ENCODE data around the gene NDUFV1.
"Not testable (repeated sequence)": the region's sequence is repeated elsewhere in the genome, so short reads cannot be mapped to it uniquely, and the experiment has no call there.

The NDUFV1 gene

DNA sequence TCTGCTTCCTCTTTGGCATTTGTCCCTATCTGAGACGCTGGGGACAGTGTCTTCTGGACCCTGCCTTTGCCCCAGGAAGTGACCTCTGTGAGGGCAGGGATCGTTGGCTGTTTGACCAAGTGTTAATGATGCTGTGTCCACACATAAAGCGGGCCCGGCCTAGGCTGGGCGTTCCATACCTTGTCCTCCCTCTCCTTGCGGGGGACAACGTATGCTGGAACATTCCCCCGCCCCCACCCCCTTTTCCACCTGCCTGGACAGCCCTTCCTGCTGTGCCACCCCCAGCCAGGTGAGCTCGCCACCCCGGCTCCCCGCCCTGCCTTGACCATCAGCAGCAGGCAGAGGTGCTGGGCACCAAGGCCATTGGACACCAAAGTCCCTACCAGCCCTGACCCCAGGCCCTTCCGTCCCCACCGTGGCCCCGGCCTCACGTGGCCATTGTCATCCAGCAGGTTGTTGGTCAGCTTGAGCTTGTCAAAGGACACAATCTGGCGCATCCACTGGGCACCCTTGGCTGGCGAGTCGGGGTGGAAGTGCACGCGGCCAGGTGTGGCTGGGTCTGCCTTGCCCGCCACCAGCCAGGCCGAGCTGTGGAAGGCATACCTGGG is 27.1 kb downstream of the NDUFV1 start:
- DNase-seq (ENCODE audit: low spot score), result no peak
- TF ChIP-seq, protein P1, sequence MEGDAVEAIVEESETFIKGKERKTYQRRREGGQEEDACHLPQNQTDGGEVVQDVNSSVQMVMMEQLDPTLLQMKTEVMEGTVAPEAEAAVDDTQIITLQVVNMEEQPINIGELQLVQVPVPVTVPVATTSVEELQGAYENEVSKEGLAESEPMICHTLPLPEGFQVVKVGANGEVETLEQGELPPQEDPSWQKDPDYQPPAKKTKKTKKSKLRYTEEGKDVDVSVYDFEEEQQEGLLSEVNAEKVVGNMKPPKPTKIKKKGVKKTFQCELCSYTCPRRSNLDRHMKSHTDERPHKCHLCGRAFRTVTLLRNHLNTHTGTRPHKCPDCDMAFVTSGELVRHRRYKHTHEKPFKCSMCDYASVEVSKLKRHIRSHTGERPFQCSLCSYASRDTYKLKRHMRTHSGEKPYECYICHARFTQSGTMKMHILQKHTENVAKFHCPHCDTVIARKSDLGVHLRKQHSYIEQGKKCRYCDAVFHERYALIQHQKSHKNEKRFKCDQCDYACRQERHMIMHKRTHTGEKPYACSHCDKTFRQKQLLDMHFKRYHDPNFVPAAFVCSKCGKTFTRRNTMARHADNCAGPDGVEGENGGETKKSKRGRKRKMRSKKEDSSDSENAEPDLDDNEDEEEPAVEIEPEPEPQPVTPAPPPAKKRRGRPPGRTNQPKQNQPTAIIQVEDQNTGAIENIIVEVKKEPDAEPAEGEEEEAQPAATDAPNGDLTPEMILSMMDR (IDR thresholded peaks at IDR 0.05; ENCODE audit: extremely low read depth, insufficient read depth, missing control alignments), result no peak
- in situ Hi-C loops (cut with MboI; ENCODE audit: low pct_unique_long_range_greater_than_20kb, low sequenced_read_pairs, unreplicated experiment), result no loop called here

DNA sequence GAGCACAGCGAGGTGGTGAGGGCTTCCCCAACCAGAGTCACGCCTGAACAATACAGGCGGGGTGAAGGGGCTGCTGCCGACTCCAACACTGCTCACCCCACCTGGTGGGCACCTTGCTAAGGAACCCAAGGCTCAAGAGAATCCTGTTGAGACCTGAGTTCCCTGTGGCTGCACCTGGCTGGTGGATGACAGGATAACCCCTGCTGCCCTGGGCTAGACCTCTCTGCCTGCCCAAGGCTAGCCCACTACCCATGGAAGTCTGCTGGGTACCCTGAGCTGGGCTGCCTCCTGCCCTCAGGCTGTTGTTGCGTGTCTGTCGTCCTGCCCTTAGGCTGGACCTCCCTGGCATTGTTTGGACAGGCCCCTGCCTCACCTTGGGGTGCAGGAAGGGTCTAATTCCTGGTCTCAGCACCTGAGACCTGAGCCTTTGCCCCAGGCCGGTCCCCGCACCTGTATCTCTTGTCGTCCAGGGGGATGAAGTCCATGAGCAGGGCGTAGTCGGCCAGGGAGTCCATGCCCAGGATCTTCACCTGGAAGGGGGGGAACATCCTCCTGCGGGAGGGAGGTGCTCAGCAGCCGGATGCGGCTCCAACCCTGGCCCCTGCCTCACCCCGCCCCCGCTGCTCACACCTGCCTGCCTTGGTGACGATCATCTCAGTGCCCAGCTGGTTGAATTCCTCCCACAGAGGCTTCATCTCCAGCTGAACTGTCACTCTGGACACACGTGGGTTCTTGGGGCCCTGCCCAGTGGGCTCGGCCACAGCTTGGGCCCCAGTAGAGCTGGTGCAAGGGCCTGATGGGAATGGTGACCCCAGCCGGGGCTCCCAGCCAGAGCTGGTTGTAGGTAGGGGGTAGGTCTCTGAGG is 27.9 kb downstream of the NDUFV1 start:
- no peak for DNase-seq (ENCODE audit: low spot score)
- in situ Hi-C loops (cut with MboI; ENCODE audit: low pct_unique_long_range_greater_than_20kb, low sequenced_read_pairs, unreplicated experiment), result no loop called here
- TF ChIP-seq, protein P1 (IDR thresholded peaks at IDR 0.05; ENCODE audit: extremely low read depth, insufficient read depth, missing control alignments), result no peak

DNA sequence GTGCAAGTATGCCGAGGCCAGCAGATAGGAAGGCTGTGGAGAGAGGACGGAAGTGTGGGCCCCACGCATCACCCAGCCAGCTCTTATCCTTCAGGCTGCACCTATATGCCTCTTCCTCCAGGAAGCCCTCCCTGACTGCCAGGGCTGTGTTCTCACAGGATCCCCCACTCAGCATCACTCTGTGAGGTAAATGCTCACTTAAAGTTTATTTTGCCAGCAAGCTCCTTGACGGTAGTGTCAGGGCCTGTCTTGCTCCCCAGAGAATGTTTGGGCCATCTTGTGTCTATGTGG is 28.4 kb downstream of the NDUFV1 start:
- DNase-seq (ENCODE audit: low spot score), result no peak
- TF ChIP-seq, protein P1 (IDR thresholded peaks at IDR 0.05; ENCODE audit: extremely low read depth, insufficient read depth, missing control alignments), result no peak
- in situ Hi-C loops (cut with MboI; ENCODE audit: low pct_unique_long_range_greater_than_20kb, low sequenced_read_pairs, unreplicated experiment), result no loop called here

DNA sequence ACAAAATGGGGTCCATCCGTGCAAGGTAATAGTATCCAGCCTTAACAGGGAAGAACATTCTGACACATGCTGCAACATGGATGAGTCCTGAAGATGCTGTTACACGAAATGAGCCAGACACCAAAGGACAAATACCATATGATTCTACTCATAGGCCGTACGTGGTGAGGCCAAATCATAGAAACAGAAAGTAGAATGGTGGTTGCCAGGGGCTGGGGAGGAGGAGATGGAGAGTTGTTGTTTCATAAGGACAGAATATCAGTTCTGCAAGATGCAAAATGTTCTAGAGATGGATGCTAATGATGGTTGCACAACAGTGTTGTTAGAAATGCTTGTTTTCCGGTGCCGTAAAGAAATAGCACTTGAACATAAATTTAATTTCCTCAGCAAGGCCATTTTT is 30.2 kb downstream of the NDUFV1 start:
- in situ Hi-C loops (cut with MboI; ENCODE audit: low pct_unique_long_range_greater_than_20kb, low sequenced_read_pairs, unreplicated experiment), result no loop called here
- no peak for DNase-seq (ENCODE audit: low spot score)
- TF ChIP-seq, protein P1 (IDR thresholded peaks at IDR 0.05; ENCODE audit: extremely low read depth, insufficient read depth, missing control alignments), result no peak

DNA sequence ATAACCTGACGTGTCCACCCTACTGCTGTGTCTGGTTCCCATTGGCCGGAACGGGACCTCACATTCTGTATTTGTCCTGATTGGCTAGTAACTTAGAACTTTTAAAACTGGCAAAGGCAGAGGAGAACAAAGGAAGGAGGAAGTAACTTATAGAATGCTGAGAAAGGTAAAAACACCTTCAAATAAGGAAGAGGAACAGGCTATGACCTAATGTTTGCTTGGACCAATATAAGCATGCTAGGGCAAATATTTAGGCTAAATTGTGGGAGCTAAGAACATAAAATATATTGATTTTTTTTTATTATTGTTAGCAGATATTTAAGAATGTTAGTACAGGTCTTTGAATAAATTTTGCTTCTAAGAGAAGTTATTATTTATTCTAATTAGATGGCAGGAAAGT is 30.7 kb downstream of the NDUFV1 start:
- in situ Hi-C loops (cut with MboI; ENCODE audit: low pct_unique_long_range_greater_than_20kb, low sequenced_read_pairs, unreplicated experiment); DNase-seq (ENCODE audit: low spot score): not testable (repeated sequence)

DNA sequence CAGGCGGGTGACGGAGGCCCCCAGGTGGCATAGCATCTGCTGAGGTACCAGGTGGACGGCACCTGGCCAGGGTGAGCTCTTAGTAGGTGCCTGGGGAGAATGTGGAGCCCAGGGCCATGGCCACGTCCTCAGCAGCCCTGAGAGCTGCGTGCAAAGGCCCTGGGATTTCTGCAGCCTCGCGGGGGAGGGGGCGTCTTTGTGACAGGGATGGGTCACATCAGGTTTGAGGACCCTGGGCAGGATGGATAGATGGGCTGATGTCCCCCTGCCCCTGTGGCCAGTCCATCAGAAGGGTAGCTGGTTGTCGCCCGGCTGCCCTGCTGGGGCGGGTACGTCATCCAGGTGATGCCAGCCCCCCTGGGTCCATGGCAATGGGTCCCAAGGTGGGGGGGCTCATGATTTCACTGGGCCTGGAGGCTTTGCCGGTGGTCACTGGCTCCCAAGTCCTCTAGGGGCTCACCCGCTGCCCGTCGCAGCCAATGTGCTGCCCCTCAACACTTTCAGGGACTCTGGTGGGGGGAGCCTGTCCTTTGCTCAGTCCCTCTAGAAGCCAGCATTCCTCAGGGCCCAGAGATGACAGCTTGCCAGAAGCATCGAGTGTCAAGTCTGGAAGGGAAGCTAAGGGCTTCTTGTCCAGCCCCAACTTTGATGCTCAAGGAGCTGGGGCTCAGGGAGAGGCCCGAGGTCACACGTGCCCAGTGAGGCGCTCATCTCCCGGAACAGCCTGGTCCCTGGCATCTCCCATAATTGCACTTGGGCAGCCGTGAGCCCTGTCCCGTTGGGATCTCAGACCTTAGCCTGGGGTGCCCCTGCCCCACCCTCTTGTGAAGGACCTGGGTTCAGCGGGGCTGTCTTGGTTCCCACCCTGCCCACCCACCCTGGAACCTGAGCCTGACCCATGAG is 32.0 kb downstream of the NDUFV1 start:
- no peak for DNase-seq (ENCODE audit: low spot score)
- in situ Hi-C loops (cut with MboI; ENCODE audit: low pct_unique_long_range_greater_than_20kb, low sequenced_read_pairs, unreplicated experiment), result no loop called here
- TF ChIP-seq, protein P1 (IDR thresholded peaks at IDR 0.05; ENCODE audit: extremely low read depth, insufficient read depth, missing control alignments), result no peak
